GM08714 (cell line): Measurements from ENCODE around the gene MYO1G.

Experiments used
- H3K4me3 ChIP-seq: fragments of 200-500 bp; sonication (Bioruptor generic); 2 replicates; pipeline ENCODE4 v1.5.1; 2014; ENCODE audit warnings: mild to moderate bottlenecking, low read length, inconsistent platforms
- ZNF274 ChIP-seq: IDR thresholded peaks from 2 replicates; pipeline ENCODE4 v1.6.1; 2012; ENCODE audit warnings: mild to moderate bottlenecking, low read depth, low read length

The MYO1G gene

GRCh38 chr7:44969049-44969700 is 9.6 kb downstream of the MYO1G start:
- TF ChIP-seq ZNF274 = no peak
- no peak overlapping the region for H3K4me3 ChIP-seq

- no peak overlapping the region for H3K4me3 ChIP-seq
- no peak for TF ChIP-seq ZNF274
Measured at GRCh38 chr7:44967571-44968446, 11.0 kb downstream of the MYO1G start.

GRCh38 chr7:44966731-44967538 is 11.9 kb downstream of the MYO1G start:
- H3K4me3 ChIP-seq = no peak overlapping the region
- no peak for TF ChIP-seq ZNF274

- H3K4me3 ChIP-seq = no peak overlapping the region
- TF ChIP-seq ZNF274 = no peak
Measured at GRCh38 chr7:44965937-44966730, 12.7 kb downstream of the MYO1G start.

GRCh38 chr7:44965441-44965903 is 13.3 kb downstream of the MYO1G start:
- TF ChIP-seq ZNF274 = no peak
- no peak overlapping the region for H3K4me3 ChIP-seq

- H3K4me3 ChIP-seq = no peak overlapping the region
- no peak for TF ChIP-seq ZNF274
Measured at GRCh38 chr7:44964831-44965440, 13.9 kb downstream of the MYO1G start.

GRCh38 chr7:44964384-44964830 is 14.4 kb downstream of the MYO1G start:
- TF ChIP-seq ZNF274 = no peak
- no peak overlapping the region for H3K4me3 ChIP-seq

- no peak overlapping the region for H3K4me3 ChIP-seq
- no peak for TF ChIP-seq ZNF274
Measured at GRCh38 chr7:44963364-44964290, 15.2 kb downstream of the MYO1G start.

GRCh38 chr7:44962483-44963251 is 16.1 kb downstream of the MYO1G start:
- no peak overlapping the region for H3K4me3 ChIP-seq
- TF ChIP-seq ZNF274 = no peak

- TF ChIP-seq ZNF274 = no peak
Measured at GRCh38 chr7:44961844-44962482, 16.9 kb downstream of the MYO1G start.

GRCh38 chr7:44960011-44960580 is 18.7 kb downstream of the MYO1G start:
- no peak for TF ChIP-seq ZNF274
- H3K4me3 ChIP-seq = no peak overlapping the region

More at GRCh38 chr7:44961844-44962482, 16.9 kb downstream of the MYO1G start:
- H3K4me3 ChIP-seq = no peak overlapping the region
